ENCODE results near the gene FXN.
"Not testable (repeated sequence)": the region's sequence is repeated elsewhere in the genome, so short reads cannot be mapped to it uniquely, and the experiment has no call there.

FXN gene

GRCh38 chr9:69035438-69036308 is at the start of gene FXN:
TSS of gene FXN (plus strand) at chr9:69035752. CDS start at chr9:69035783, 31 bp downstream.
- DNase-seq, result peak; percentile 17

DNA sequence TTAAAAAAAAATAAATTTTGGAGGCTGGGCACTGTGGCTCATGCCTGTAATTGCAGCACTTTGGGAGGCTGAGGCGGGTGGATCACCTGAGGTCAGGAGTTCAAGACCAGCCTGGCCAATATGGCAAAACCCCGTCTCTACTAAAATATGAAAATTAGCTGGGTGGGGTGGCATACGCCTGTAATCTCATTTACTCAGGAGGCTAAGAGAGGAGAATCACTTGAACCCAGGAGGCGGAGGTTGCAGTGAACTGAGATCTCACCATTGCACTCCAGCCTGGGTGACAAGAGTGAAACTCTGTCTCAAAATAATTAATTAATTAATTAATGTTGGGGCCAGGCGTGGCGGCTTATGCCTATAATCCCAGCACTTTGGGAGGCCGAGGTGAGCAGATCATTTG is 48.6 kb upstream of the FXN start:
- DNase-seq, result not testable (repeated sequence)

DNA sequence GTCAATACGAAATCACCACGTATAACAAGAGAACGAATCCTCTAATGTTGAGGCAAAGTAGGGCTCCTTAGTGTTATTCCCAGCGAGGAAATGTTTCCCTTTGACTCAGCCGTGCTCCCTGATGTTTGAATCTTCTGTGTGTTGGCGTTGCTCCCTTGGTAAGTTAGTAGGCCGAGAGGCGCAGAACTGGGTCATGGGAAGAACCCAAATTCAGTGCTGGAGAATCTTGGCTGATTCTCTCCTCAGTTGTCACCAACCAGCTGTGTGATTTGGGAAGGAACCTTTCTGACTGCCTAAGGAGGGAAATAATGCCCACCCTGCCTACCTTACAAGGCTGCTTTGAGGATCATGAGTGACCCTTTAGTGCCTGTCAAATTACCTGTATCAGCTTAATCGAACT is 44.1 kb upstream of the FXN start:
- no peak for DNase-seq

DNA sequence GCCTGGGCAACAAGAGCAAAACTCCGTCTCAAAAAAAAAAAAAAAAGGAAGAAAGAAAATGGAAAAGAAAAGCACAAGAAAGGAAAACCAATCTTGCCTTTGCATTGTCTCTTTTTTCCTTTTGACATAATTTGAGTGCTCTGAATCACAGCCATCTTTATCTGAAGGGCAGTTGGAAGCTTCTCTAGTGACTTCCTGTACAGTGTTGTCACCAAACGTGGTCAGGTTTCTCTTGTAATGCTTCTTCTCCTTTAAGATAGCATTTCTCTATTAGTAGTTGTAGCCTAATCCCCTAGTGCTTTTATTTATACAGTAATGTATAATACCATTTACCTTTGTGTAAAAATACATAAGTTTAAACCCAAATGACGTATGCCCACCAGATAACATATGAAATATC is 39.8 kb upstream of the FXN start:
- no peak for DNase-seq

DNA sequence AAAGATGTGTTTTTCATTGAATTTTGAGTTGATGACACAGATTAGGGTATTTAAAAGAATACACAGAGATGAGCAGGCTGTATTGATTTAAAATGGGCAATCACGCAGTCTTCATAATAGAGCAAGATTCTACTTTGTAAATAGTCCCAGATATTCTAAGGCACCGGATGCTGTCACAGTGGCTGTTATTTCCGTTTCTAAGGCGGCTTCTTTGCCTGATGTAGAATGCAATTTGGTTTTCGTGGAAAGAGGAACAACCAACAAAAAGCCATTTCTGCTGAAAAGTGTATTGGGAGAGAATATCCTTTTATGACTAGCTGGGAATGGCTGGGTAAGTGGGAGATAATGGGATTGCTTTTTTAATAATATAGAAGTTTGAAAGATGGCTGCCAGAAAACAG is 39.1 kb upstream of the FXN start:
- no peak for DNase-seq

- no peak for DNase-seq
Observed at GRCh38 chr9:68997666-68998065, 37.9 kb upstream of the FXN start.

- DNase-seq, result no peak
Observed at GRCh38 chr9:68998385-68998784, 37.2 kb upstream of the FXN start.

DNA sequence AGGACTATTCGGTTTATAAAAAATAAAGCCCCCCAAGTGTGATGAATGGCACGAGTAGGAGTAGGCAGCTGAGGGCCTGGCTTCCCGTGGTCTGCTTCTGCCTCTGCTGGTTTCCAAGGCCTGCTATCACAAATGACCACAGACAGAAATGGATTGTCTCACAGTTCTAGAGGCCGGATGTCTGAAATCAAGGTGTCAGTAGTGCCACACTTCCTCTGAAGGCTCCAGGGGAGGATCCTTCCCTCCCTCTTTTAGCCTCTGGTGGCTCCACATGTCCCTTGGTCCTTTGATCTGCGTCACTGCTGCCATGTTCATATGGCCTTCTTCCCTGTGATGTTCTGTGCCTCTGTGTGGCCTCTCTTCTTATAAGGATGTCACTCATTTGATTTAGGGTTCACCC is 36.7 kb upstream of the FXN start:
- no peak for DNase-seq

DNA sequence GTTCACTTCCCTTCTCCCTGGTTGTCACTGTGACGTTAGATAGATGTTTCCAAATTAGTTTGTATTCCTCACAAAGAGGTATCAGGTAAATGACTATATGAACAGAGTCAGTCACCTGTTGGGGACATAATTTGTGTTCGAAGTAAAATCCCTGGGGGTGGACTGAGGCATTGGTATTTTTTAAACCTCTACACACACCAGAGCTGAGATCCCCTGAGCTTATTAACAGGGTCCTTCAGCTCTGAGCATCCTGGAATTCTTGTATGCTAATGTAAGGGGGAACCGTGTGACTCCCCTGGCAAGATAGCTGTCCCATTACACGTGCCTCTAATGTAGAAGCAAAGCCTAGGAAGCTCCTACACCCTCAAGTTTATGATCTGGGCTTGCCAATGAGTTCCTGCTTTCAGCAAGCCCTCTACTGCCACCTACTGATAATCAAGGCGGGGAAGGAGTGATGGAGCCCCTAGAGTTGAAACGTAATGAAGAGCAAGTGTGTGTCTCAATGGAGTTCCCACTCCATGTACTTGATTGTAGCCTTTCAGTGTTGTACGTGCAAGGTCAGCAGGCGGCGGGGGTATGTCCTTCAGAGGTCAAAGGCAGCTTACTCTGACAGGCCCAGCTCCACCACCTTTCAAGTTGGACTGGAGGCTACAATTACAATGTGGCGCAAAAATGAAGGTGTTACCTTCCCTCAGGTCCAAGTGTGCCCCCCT is 36.0 kb upstream of the FXN start:
- DNase-seq, result no peak

DNA sequence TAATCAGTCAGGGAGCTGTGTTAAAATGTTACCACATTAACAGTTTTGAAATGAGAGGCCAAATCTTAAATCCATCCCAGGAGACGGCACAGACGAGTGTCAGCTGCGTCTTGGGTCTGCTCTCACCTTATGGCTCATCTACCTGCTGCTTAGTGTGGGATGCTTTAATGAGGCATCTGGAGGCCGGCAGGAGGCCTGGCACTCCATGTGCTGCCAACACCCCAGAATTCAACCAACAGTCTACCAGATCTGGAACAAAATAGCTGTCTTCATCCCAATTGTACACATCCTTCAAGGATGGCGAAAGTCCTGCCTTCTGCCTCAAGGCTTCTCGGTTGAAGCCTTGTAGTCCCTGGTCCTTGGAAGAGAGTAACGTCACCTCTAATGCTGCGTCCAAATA is 33.6 kb upstream of the FXN start:
- no peak for DNase-seq

GRCh38 chr9:69003051-69003450 is 32.5 kb upstream of the FXN start:
- DNase-seq, result no peak

GRCh38 chr9:69004836-69005235 is 30.7 kb upstream of the FXN start:
- no peak for DNase-seq

- DNase-seq, result no peak
Observed at GRCh38 chr9:69009708-69010107, 25.8 kb upstream of the FXN start.

DNA sequence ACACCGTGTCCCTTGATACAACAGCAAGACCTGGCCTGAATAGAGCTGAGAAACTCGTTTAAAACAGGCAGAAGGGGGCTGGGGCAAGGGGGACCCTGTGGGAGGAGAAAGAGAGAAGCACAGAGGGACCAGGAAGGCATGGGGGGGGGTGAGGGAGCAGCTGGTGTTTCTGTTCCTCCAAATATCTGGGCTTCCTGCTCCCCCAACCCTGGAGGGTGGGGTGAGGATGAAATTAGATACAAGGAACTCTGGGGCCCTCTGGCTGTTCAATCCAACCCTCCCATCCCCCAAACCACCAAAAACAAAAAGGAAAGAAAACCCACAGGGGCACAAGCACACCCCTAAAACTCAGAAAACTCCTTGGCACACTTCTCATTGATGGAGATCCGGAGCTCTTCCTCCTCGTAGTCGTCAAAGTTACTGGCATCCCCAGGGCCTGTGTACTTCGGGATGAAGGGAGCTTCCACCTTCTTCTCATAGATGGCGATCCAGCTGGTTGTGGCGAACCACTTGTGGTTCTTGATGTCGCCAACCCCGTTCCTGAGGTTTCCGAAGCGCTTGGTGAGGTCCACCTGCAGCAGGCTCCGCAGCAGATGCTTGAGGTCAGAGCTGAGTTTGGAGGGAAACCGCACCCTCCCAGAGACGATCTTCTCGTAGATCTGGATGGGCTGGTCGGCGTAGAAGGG is 22.7 kb upstream of the FXN start:
- no peak for DNase-seq

GRCh38 chr9:69013382-69013727 is 22.2 kb upstream of the FXN start:
- no peak for DNase-seq

- no peak for DNase-seq
Observed at GRCh38 chr9:69014013-69014412, 21.5 kb upstream of the FXN start, which contains the start of gene PRKACG. TSS of gene PRKACG (minus strand) at chr9:69014113. CDS start at chr9:69014092, 21 bp downstream.

GRCh38 chr9:69016191-69017096 is 19.1 kb upstream of the FXN start:
- DNase-seq, result no peak

- DNase-seq, result no peak
Observed at GRCh38 chr9:69018737-69019136, 16.8 kb upstream of the FXN start.

DNA sequence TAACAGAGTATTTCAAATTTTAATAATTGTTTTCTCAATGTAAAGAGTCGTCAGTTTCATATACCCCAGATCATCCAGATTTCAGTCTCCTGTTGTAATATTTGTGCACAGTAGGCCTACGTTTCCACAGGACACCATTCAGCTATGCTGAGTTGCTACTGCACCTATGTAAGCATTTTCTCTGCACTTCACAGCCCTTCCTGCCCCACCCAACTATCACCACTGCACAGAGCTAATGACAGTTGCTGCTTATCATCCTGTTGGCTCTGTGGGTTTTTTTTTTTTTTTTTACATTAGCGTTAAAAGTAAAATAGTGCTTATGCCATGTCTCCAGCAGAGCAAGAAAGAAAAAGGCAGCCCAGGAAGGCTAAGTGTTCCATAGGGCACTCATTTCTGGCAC is 15.7 kb upstream of the FXN start:
- no peak for DNase-seq

DNA sequence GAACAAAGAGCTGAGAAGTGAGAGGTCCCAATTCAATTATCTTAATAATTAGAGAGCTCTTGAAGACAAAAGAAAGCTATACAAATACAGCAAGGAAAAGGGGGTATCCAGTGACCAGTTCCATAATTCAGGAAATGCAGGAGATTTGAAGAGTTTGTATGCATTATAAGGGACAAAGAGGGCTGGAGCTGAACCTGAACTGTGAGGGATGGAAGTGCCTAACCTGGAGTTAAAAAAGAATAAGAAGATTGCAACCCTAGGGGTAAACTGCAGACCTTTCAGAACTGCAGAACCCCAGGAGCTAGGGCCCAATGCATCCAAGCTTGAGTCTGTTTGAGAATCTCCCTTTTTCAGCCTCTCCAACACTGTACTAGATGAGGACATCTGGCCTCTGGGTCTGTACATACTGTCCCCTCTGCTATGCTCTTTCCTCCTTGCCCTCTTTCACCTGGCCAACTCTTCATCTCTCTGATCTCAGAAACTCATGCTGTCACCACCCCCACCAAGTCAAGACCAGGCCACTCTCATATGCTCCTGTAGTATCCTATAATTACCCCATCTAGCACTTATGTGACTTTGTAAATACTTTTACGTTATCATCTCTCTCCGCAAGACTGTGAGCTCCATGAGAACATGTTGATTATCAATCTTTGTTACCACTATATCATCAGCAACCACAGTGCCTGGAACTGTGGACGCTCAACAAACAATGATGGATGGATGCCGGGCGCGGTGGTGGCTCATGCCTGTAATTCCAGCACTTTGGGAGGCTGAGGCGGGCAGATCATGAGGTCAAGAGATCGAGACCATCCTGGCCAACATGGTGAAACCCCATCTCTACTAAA is 15.0 kb upstream of the FXN start:
- no peak for DNase-seq

- peak; percentile 32 for DNase-seq
Observed at GRCh38 chr9:69023650-69024049, 11.9 kb upstream of the FXN start.
